22Rv1 (cell line): Measurements from ENCODE around the gene AFM.

ENCODE experiments used
- H3K27ac ChIP-seq: fragments of 450-650 bp; 2 replicates; pipeline ENCODE4 v1.5.1; 2017
- CTCF ChIP-seq: fragments of 450-650 bp; IDR thresholded peaks from 2 replicates; pipeline ENCODE4 v1.5.1; 2017; ENCODE audit warnings: mild to moderate bottlenecking
- ZFX ChIP-seq: fragments of 450-650 bp; IDR thresholded peaks from 2 replicates; pipeline ENCODE4 v1.6.1; 2017; ENCODE audit warnings: antibody characterized with exemption, borderline replicate concordance

The AFM gene

GRCh38 chr4:73479323-73479722 is 2.2 kb upstream of the AFM start:
- no peak overlapping the region for H3K27ac ChIP-seq
- TF ChIP-seq CTCF, result no peak
- TF ChIP-seq ZFX, result no peak

GRCh38 chr4:73485085-73485484 is 3.5 kb downstream of the AFM start:
- H3K27ac ChIP-seq, result no peak overlapping the region
- TF ChIP-seq CTCF (no peak), ZFX (no peak)

- TF ChIP-seq ZFX (no peak), CTCF (no peak)
- no peak overlapping the region for H3K27ac ChIP-seq
Observed at GRCh38 chr4:73485596-73485995, 4.1 kb downstream of the AFM start.

- H3K27ac ChIP-seq, result no peak overlapping the region
- TF ChIP-seq CTCF (no peak), ZFX (no peak)
Observed at GRCh38 chr4:73486497-73486896, 5.0 kb downstream of the AFM start.

- TF ChIP-seq ZFX (no peak), CTCF (no peak)
- no peak overlapping the region for H3K27ac ChIP-seq
Observed at GRCh38 chr4:73487233-73487632, 5.7 kb downstream of the AFM start.

GRCh38 chr4:73499996-73500765 is 18.6 kb downstream of the AFM start:
- no peak overlapping the region for H3K27ac ChIP-seq
- TF ChIP-seq ZFX (no peak), CTCF (no peak)

- no peak overlapping the region for H3K27ac ChIP-seq
Observed at GRCh38 chr4:73501664-73502265, 20.2 kb downstream of the AFM start.

More at GRCh38 chr4:73501664-73502265, 20.2 kb downstream of the AFM start:
- no peak for TF ChIP-seq CTCF
- TF ChIP-seq ZFX, result no peak
